K562 (cell line): ENCODE data around the gene NRARP. TPM values are rescaled to one million over a fixed set of nuclear protein-coding genes. Genes with fewer than 3 reads are reported as not detected.

Experiments
- BCOR ChIP-seq: fragments of 450-650 bp; IDR thresholded peaks from 2 replicates; pipeline ENCODE4 v1.6.1; 2016
- DACH1 ChIP-seq: fragments of 450-650 bp; IDR thresholded peaks from 2 replicates; pipeline ENCODE4 v1.6.1; 2018; ENCODE audit not compliant: partially characterized antibody
- FOXA3 ChIP-seq, 2 experiments: fragments of 450-650 bp in 1 of 2; sonication (generic) in 1 of 2; formaldehyde crosslinking; IDR thresholded peaks in 1 of 2; conservative IDR thresholded peaks in 1 of 2; 2 replicates each; pipeline versions ENCODE4 v1.4.0 to v1.8.0; 2020 to 2022; ENCODE audit warnings: mild to moderate bottlenecking in 2 of 2, missing genetic modification reagents in 1 of 2
- HMG20B ChIP-seq: fragments of 250-450 bp; sonication (Bioruptor Pico); IDR thresholded peaks from 2 replicates; pipeline ENCODE4 v1.5.0; 2021; ENCODE audit warnings: mild to moderate bottlenecking
- KDM5B ChIP-seq: fragments of 200-600 bp; sonication (generic); IDR thresholded peaks from 2 replicates; pipeline ENCODE4 v1.6.1; 2012; ENCODE audit warnings: low read depth, mild to moderate bottlenecking, moderate library complexity, low read length, control low read depth, inconsistent platforms; ENCODE audit not compliant: insufficient replicate concordance
- MIER1 ChIP-seq: fragments of 450-650 bp; IDR thresholded peaks from 2 replicates; pipeline ENCODE4 v1.6.1; 2016; ENCODE audit warnings: antibody characterized with exemption, mild to moderate bottlenecking, low read depth
- MYNN ChIP-seq, 2 experiments: sonication (generic); formaldehyde crosslinking in 1 of 2; IDR thresholded peaks; 2 replicates each; pipeline versions ENCODE4 v1.5.0 to v1.6.1; 2016 to 2020; ENCODE audit warnings: antibody characterized with exemption in 1 of 2, missing genetic modification reagents in 1 of 2
- SIN3B ChIP-seq: fragments of 450-650 bp; IDR thresholded peaks from 2 replicates; pipeline ENCODE4 v1.6.1; 2017; ENCODE audit warnings: low read depth, mild to moderate bottlenecking, moderate library complexity
- SPI1 ChIP-seq: IDR thresholded peaks from 2 replicates; pipeline ENCODE4 v1.6.1; 2011; ENCODE audit warnings: low read depth, low read length, control low read depth, borderline replicate concordance
- STAT5A ChIP-seq: IDR thresholded peaks from 2 replicates; pipeline ENCODE4 v1.6.1; 2012; ENCODE audit warnings: low read length, inconsistent platforms, borderline replicate concordance
- WHSC1 ChIP-seq: IDR thresholded peaks from one replicate; pipeline ENCODE4 v1.6.1; 2012; ENCODE audit warnings: low read length, control low read depth, inconsistent platforms
- YBX1 ChIP-seq: fragments of 450-650 bp; IDR thresholded peaks from 2 replicates; pipeline ENCODE4 v1.7.1; 2016; ENCODE audit warnings: mild to moderate bottlenecking
- ZC3H11A ChIP-seq: IDR thresholded peaks from 2 replicates; pipeline ENCODE4 v1.6.1; 2012; ENCODE audit warnings: low read depth, low read length, improper control_type of control experiment
- ZFX ChIP-seq: sonication (generic); formaldehyde crosslinking; IDR thresholded peaks from 2 replicates; pipeline ENCODE4 v1.8.0; 2022; ENCODE audit warnings: mild to moderate bottlenecking, missing genetic modification reagents, moderate library complexity
- ZNF41 ChIP-seq: fragments of 250-450 bp; sonication (Bioruptor Pico); conservative IDR thresholded peaks from 2 replicates; pipeline ENCODE4 v1.4.0; 2020; ENCODE audit warnings: mild to moderate bottlenecking
- ZNF507 ChIP-seq: conservative IDR thresholded peaks from 2 replicates; pipeline ENCODE4 v1.6.1; 2017; ENCODE audit warnings: missing genetic modification characterization, missing compliant biosample characterization
- polyA plus RNA-seq, 8 experiments: library from polyadenylated mRNA; depleted of rRNA in 4 of 8; stranded (reverse) in 5 of 8; unstranded in 3 of 8; fragments of >200 nt; fragmentation: Nextera tagmentation in 2 of 8; fragmentation: Illumina TruSeq in 1 of 8; extraction: Ambion mirVana in 2 of 8; extraction: Trizol in 1 of 8; gene quantifications; 2 replicates each; pipeline versions ENCODE4 v1.2.1 to v1.2.3, GENCODE V29; 2011 to 2014; ENCODE audit warnings: inconsistent platforms in 1 of 8, missing spikeins in 1 of 8
- total RNA-seq, 7 experiments: library from RNA; depleted of rRNA in 6 of 7; stranded (reverse); fragments of >200 nt in 6 of 7; fragmentation: Illumina TruSeq in 2 of 7; extraction: Trizol in 2 of 7; gene quantifications; 2 replicates each; pipeline versions ENCODE4 v1.2.1 to v1.2.3, GENCODE V29; 2011 to 2021; ENCODE audit warnings: low replicate concordance in 1 of 7
- TF ChIP-seq, protein P1 (sequence below): fragments of 450-650 bp; IDR thresholded peaks from 2 replicates; pipeline ENCODE4 v1.6.1; 2016; ENCODE audit warnings: antibody characterized with exemption
- TF ChIP-seq, protein P2 (sequence below): fragments of 450-650 bp; IDR thresholded peaks from 2 replicates; pipeline ENCODE4 v1.6.1; 2016; ENCODE audit warnings: borderline replicate concordance
- TF ChIP-seq, protein P3 (sequence below): fragments of 450-650 bp; IDR thresholded peaks from 2 replicates; pipeline ENCODE4 v1.6.1; 2014; ENCODE audit warnings: low read depth, mild to moderate bottlenecking, moderate library complexity, borderline replicate concordance
- TF ChIP-seq, protein P4 (sequence below): IDR thresholded peaks from 2 replicates; pipeline ENCODE4 v1.6.1; 2014; ENCODE audit warnings: antibody characterized with exemption

Gene NRARP
- total and polyA plus RNA-seq, 9 of the 15 experiments (the other 6 are each of a cell fraction or from before 2014, with no cell fraction given) = 2.0 to 24.5 (median 7.2) TPM; not detected in 2

DNA sequence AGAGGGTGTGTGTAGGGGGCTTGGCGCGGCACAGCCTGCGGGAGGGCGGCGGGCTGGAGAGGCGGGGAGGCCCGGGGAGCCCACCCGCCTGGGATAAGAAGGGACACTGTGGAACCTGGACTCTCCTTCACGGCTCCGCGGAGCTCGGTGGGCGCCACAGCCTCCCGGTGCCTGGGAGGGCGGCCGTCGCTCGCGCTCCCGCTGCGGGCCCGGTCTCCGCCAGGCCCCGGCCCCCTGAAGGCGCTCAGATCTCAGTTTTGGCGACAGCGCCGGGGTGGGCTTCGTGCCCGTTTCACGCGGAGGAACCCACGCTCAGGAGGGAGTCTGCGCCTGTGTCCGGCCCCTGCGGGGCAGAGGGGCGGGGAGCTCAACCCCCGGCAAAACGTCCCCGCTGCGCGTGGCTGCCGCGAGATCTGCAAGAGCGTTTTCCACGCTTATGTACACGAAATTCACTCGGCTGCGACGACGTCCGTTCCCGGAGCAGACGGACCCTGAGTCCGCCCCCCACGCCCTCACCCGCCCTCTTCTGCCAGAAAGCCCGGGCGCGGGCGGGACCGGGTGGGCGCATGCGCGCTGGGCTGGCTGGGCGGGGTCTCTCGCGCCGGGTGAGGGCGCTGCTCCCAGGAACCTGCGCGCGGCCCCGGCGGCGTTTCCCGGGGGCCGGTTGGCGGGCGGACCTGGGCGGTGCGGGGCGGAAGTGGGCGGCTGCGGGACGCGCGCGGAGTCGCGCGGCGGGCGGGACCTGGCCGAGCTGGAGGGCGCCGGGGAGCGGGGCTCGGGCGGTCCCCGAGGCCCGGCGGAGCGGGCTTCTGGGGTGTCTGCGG, 47.2 kb downstream of the NRARP start, which contains the start of gene NELFB (continued):
- peak; percentile 37; the same call in 1 of the 2 replicates for TF ChIP-seq SPI1
- TF ChIP-seq, protein P1, sequence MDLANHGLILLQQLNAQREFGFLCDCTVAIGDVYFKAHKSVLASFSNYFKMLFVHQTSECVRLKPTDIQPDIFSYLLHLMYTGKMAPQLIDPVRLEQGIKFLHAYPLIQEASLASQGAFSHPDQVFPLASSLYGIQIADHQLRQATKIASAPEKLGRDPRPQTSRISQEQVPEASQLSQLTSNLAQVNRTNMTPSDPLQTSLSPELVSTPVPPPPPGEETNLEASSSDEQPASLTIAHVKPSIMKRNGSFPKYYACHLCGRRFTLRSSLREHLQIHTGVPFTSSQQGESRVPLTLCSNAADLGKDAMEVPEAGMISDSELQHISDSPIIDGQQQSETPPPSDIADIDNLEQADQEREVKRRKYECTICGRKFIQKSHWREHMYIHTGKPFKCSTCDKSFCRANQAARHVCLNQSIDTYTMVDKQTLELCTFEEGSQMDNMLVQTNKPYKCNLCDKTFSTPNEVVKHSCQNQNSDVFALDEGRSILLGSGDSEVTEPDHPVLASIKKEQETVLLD = peak; percentile 75
- no peak for TF ChIP-seq YBX1
- TF ChIP-seq MYNN (IDR thresholded peaks at IDR 0.05) = no peak
- TF ChIP-seq MYNN (CRISPR knock-in tag; IDR thresholded peaks at IDR 0.05) = no peak
- no peak for TF ChIP-seq ZNF41
- no peak for TF ChIP-seq DACH1
- TF ChIP-seq, protein P2, sequence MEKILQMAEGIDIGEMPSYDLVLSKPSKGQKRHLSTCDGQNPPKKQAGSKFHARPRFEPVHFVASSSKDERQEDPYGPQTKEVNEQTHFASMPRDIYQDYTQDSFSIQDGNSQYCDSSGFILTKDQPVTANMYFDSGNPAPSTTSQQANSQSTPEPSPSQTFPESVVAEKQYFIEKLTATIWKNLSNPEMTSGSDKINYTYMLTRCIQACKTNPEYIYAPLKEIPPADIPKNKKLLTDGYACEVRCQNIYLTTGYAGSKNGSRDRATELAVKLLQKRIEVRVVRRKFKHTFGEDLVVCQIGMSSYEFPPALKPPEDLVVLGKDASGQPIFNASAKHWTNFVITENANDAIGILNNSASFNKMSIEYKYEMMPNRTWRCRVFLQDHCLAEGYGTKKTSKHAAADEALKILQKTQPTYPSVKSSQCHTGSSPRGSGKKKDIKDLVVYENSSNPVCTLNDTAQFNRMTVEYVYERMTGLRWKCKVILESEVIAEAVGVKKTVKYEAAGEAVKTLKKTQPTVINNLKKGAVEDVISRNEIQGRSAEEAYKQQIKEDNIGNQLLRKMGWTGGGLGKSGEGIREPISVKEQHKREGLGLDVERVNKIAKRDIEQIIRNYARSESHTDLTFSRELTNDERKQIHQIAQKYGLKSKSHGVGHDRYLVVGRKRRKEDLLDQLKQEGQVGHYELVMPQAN = peak; percentile 19; the same call in 1 of the 2 replicates
- no peak for TF ChIP-seq HMG20B (CRISPR knock-in tag)
- TF ChIP-seq, protein P3, sequence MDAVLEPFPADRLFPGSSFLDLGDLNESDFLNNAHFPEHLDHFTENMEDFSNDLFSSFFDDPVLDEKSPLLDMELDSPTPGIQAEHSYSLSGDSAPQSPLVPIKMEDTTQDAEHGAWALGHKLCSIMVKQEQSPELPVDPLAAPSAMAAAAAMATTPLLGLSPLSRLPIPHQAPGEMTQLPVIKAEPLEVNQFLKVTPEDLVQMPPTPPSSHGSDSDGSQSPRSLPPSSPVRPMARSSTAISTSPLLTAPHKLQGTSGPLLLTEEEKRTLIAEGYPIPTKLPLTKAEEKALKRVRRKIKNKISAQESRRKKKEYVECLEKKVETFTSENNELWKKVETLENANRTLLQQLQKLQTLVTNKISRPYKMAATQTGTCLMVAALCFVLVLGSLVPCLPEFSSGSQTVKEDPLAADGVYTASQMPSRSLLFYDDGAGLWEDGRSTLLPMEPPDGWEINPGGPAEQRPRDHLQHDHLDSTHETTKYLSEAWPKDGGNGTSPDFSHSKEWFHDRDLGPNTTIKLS = 0 out of 2 replicates have a peak, but pooled peaks have one; percentile 24
- TF ChIP-seq WHSC1 = no peak
- TF ChIP-seq ZNF507 = no peak
- TF ChIP-seq MIER1 = no peak
- TF ChIP-seq BCOR = peak; percentile 4; the same call in 1 of the 2 replicates
- peak; percentile 93 for TF ChIP-seq KDM5B
- TF ChIP-seq ZFX (CRISPR knock-in tag) = peak; percentile 49; the same call in 1 of the 2 replicates
- TF ChIP-seq SIN3B = peak; percentile 94
- TF ChIP-seq ZC3H11A = no peak; the same call in 1 of the 2 replicates
- no peak for TF ChIP-seq STAT5A
- 0 out of 4 replicates have a peak, but pooled peaks of 1 of the 2 experiments have one; percentile 24 for TF ChIP-seq FOXA3 (CRISPR knock-in tag; conservative IDR thresholded peaks at IDR 0.05 in 1 of 2, IDR thresholded peaks at IDR 0.05 in 1 of 2)
- TF ChIP-seq, protein P4, sequence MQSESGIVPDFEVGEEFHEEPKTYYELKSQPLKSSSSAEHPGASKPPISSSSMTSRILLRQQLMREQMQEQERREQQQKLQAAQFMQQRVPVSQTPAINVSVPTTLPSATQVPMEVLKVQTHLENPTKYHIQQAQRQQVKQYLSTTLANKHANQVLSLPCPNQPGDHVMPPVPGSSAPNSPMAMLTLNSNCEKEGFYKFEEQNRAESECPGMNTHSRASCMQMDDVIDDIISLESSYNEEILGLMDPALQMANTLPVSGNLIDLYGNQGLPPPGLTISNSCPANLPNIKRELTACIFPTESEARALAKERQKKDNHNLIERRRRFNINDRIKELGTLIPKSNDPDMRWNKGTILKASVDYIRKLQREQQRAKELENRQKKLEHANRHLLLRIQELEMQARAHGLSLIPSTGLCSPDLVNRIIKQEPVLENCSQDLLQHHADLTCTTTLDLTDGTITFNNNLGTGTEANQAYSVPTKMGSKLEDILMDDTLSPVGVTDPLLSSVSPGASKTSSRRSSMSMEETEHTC = 0 out of 2 replicates have a peak, but pooled peaks have one; percentile 26
